Measurements from ENCODE around the gene SLC51B. TPM values are rescaled to one million over a fixed set of nuclear protein-coding genes. Genes with fewer than 3 reads are reported as not detected.
A peak's percentile ranks its signal among the peaks of the same experiment; 100 is the strongest.
"Not testable (repeated sequence)": the region's sequence is repeated elsewhere in the genome, so short reads cannot be mapped to it uniquely, and the experiment has no call there.

Gene SLC51B
- total and polyA plus RNA-seq, 8 donors, result 0.39 to 19.3 (median 14.1) TPM

DNA sequence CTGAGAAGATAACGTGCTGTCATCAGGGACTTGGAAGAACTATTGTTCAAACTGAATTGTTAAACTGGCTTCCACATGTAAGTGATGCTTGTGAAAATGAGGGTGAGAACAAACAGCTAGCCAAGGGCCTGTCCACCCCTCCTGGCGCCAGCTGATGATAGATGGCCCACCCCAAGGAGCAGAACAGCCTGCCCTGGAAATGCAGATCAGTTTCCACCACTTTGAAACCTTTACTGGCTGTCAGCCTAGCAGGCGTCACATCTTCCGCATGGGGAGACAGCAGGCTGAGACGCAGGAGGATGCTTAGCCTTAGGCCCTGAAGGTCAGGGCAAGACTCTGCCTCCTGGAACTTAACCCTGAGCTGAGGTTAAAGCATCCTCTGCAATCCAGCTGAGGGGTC is 6.4 kb upstream of the SLC51B start:
- intact Hi-C loops (cut with DNase I), result loop anchor here in 1 of 2 donors (10.0 kb wide), 1 partner anchor 56 kb away; no protein-coding TSS in a partner anchor

DNA sequence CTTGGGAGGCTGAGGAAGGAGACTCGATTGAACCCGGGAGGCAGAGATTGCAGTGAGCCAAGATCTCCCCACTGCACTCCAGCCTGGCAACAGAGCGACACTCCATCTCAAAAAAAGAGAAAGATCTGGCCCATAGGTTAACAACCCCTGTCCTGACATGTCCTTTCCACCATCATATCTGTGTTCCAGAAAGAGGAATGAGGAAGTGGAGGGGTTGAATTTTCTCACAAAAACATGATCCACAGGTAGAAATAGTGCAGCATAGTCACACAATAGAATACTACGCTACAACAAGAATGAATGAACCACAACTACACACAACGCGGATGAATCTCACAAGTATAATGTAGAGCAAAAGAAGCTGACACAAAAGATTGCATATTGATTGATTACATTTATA is 4.7 kb upstream of the SLC51B start:
- no peak for DNase-seq
- no peak overlapping the region for H3K27ac ChIP-seq
- peaks cover 9 to 11% of the 10 kb centered on the region in 2 donors for H3K4me1 ChIP-seq
- H3K9me3 ChIP-seq, result no peaks in the 10 kb centered on the region
- H3K36me3 ChIP-seq, result no peaks in the 10 kb centered on the region
- no peak for ATAC-seq
- intact Hi-C loops (cut with DNase I), result no loop called here
- TF ChIP-seq, protein P1, sequence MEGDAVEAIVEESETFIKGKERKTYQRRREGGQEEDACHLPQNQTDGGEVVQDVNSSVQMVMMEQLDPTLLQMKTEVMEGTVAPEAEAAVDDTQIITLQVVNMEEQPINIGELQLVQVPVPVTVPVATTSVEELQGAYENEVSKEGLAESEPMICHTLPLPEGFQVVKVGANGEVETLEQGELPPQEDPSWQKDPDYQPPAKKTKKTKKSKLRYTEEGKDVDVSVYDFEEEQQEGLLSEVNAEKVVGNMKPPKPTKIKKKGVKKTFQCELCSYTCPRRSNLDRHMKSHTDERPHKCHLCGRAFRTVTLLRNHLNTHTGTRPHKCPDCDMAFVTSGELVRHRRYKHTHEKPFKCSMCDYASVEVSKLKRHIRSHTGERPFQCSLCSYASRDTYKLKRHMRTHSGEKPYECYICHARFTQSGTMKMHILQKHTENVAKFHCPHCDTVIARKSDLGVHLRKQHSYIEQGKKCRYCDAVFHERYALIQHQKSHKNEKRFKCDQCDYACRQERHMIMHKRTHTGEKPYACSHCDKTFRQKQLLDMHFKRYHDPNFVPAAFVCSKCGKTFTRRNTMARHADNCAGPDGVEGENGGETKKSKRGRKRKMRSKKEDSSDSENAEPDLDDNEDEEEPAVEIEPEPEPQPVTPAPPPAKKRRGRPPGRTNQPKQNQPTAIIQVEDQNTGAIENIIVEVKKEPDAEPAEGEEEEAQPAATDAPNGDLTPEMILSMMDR (IDR thresholded peaks at IDR 0.05), result no peak
- H3K4me3 ChIP-seq, result no peak overlapping the region
- H3K27me3 ChIP-seq, result no peaks in the 10 kb centered on the region

More for the DNA sequence above, 6.4 kb upstream of the SLC51B start:
- Histone ChIP-seq H3K27ac (no peak overlapping the region), H3K4me3 (no peak overlapping the region), H3K36me3 (no peaks in the 10 kb centered on the region), H3K4me1 (no peaks in the 10 kb centered on the region), H3K27me3 (no peaks in the 10 kb centered on the region), H3K9me3 (no peaks in the 10 kb centered on the region)
- DNase-seq (no peak), ATAC-seq (no peak)
- TF ChIP-seq, protein P1 (IDR thresholded peaks at IDR 0.05), result no peak

DNA sequence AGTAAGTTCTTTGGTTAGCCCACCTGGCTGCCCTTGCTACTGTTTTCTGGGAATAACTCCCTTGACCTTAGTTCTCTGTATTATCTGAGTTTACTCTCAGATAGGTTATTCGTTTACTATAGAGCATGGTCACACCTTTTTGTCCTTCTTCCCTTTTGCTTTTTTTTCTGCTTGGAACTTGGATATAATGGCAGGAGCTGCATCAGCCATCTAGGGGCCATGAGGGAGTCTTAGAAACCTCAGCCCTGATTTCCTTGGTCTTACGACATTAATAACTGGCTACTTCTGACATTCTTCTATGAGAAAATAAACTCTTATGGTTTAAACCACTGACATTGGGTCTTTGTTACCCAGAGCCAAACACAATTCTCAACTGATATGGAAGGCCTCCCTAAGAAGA is 3.4 kb upstream of the SLC51B start:
- DNase-seq (no peak), ATAC-seq (no peak)

DNA sequence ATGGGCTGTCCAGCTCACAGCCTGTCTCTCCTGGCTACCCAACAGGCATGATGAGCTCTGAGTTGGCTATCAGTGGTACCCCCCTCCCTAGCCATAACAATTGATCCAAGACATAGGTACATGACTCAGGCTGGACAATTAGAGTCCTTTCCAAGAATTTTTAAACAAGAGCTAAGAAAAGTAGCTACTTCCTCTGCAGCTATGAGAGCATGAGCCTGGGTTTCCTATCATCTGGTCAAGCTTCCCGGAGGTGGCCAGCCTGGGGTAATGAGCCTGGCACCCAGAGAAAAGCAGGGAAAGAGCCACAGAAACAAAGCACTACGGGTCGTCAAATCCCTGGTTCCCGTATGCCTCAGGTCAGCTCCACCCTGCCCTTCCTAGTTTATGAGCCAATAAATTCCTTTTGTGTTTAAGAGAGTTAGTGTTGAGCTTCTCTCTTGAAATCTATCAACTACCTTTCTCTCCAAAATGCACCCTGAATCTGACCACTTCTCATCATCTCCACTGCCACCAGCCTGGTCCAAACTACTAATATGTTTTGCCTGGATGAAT is 2.3 kb upstream of the SLC51B start:
- H3K9me3 ChIP-seq, result no peaks in the 10 kb centered on the region
- intact Hi-C loops (cut with DNase I), result no loop called here

More for the DNA sequence above, 3.4 kb upstream of the SLC51B start:
- intact Hi-C loops (cut with DNase I), result no loop called here
- no peaks in the 10 kb centered on the region for H3K36me3 ChIP-seq
- no peak overlapping the region for H3K27ac ChIP-seq
- H3K4me1 ChIP-seq, result peaks cover 9 to 14% of the 10 kb centered on the region in 2 donors
- no peaks in the 10 kb centered on the region for H3K27me3 ChIP-seq
- no peaks in the 10 kb centered on the region for H3K9me3 ChIP-seq
- TF ChIP-seq, protein P1 (IDR thresholded peaks at IDR 0.05), result no peak
- no peak overlapping the region for H3K4me3 ChIP-seq

DNA sequence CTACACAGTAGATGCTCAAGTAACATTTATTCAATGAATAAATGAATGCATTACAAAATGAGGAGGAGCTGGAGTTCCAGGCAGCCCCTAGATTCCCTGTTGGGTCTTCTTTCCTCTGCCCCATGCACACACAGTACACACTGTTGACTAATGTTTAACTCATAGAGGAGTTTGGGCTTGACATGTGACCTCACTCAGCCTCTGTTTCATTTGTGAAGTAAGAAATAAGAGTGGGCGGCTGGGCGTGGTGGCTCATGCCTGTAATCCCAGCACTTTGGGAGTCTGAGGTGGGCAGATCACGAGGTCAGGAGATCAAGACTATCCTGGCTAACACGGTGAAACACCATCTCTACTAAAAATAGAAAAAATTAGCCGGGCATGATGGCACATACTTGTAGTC is 969 bp upstream of the SLC51B start:
- peaks cover 9 to 18% of the 10 kb centered on the region in 2 donors for H3K4me1 ChIP-seq
- H3K4me3 ChIP-seq; H3K36me3 ChIP-seq; intact Hi-C loops (cut with DNase I); H3K27me3 ChIP-seq; H3K9me3 ChIP-seq: not testable (repeated sequence)
- peak; percentile 76 for ATAC-seq
- DNase-seq, result peak in 1 of 4 donors; percentile 60
- H3K27ac ChIP-seq, result peak overlapping the region in 1 of 2 donors; percentile 41

More for the DNA sequence above, 2.3 kb upstream of the SLC51B start:
- Histone ChIP-seq H3K36me3 (no peaks in the 10 kb centered on the region), H3K4me3 (no peak overlapping the region), H3K27me3 (no peaks in the 10 kb centered on the region), H3K27ac (no peak overlapping the region), H3K4me1 (peaks cover 9 to 14% of the 10 kb centered on the region in 2 donors)
- no peak for ATAC-seq
- TF ChIP-seq, protein P1 (IDR thresholded peaks at IDR 0.05), result no peak
- no peak for DNase-seq

DNA sequence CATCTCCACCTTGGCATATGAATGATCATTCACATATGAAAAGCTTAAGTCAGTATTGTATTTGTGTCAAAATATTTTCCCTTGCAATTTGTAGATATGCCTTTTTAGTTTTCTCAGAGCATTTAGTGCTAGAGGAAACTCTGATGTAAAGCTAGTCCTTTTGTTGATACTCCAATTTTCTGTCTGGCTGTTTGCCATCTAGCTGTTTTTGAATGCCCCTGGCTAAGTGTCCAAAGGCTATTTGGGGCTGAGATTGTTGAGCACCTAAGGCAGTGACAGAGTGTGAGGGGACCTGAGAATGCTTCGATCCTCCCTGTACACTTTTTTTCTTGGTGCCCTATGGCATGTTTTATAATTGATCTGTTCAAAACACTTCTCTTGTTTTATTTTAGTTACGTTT is 3.1 kb downstream of the SLC51B start:
- ATAC-seq, result no peak
- no peaks in the 10 kb centered on the region for H3K27me3 ChIP-seq
- TF ChIP-seq, protein P1 (IDR thresholded peaks at IDR 0.05), result no peak
- no peak overlapping the region for H3K4me3 ChIP-seq
- no peaks in the 10 kb centered on the region for H3K36me3 ChIP-seq
- H3K27ac ChIP-seq, result no peak overlapping the region
- peaks cover 9 to 33% of the 10 kb centered on the region in 2 donors for H3K4me1 ChIP-seq
- peak in 1 of 4 donors; percentile 73 for DNase-seq
- no peaks in the 10 kb centered on the region for H3K9me3 ChIP-seq
- intact Hi-C loops (cut with DNase I), result no loop called here

Measured in left lung (tissue), 10 donors.